Stimulated activated CD8-positive, alpha-beta memory T cell treated with anti-CD3 and anti-CD28 coated beads, Interleukin-4, amount 100 ng/mL, for 4 hours (primary cell): ENCODE measurements around the gene CYP1A1.

Experiments used
- DNase-seq, 2 donors: peaks; one replicate each; pipeline ENCODE4 v3.0.0-alpha.2; 2020; ENCODE audit warnings: low read depth in 2 of 2, low spot score in 1 of 2

CYP1A1 gene

DNA sequence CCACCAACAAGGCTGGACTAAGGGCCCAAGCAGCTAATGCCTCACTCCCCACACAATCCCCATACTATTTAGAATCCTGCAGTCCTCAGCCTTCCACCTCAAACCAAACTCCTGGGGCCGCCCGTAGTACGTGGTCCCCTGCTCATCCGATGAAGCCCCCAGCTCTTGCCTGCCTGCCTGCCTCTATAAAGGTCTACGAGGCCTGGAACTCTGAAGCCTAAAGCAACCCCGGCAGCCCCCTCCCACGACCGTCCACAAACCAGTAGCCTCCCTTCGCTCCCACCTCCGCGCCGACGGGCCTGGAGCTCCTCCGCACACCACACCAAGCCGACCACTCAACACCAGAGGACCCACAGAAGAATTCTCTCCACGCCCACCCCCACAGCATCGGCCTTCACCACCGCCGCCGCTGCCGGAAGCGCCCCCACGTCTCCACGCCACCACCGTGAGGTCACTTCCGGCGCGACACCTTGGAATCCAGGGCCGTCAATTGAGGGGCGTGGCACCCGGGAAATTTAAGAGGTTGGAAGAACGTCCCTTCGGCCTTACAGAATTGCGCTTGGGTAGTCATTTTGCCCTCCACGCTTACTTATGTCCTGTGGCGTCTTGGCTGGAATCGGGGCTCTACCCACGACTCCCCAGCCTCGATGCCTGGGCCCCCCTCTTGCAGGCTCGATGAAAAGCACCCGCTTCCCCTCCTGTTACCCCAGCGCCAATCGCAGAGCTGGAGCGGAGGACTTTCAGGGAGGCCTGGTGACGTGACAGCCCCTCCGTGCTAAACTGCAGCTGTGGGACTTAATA lies 29.5 kb downstream of the CYP1A1 start, which contains the start of gene EDC3:
TSS of gene EDC3 (minus strand) at position 428 of the 801 bp plus-strand sequence. CDS start 20,900 bp downstream, outside the sequence.
- peak; percentile 76 to 78 for DNase-seq

DNA sequence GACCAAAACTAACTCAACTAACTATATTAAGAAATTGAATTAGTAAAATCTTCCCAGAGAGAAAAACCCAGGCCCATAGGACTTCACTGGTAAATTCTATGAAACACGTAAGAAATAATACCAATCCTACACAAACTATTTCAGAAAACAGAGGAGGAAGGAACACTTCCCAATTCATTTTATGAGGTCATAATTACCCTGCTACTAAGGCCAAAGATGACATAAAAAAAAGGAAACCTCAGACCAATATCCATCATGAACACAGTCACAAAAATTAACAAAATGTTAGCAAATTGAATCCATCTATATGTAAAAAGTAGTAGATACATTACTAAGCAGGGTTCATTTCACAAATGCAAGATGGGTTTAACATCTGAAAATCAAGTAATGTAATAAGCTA lies 33.0 kb downstream of the CYP1A1 start:
- no peak for DNase-seq

- no peak for DNase-seq
These were observed 41.6 kb downstream of the CYP1A1 start for GRCh38 chr15:74683758-74684157.

- DNase-seq = no peak
These were observed 42.4 kb downstream of the CYP1A1 start for GRCh38 chr15:74682954-74683353.

DNA sequence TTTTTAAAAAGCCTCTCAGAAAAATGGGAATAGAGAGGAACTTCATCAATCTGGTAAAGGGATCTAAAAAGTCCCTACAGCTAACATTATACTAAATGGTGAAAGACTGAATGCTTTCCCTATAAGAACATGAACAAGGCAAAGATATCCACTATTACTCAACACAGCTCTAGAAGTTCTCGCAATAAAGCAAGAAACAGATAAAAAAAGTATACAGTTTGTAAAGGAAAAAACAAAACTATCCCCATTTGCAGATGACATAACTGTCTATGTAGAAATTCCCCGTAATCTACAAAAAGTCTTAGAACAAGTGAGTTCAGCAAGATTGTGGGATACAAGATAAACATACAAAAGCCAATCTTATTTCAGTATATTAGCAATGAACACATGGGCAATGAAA lies 44.9 kb downstream of the CYP1A1 start:
- no peak for DNase-seq

DNA sequence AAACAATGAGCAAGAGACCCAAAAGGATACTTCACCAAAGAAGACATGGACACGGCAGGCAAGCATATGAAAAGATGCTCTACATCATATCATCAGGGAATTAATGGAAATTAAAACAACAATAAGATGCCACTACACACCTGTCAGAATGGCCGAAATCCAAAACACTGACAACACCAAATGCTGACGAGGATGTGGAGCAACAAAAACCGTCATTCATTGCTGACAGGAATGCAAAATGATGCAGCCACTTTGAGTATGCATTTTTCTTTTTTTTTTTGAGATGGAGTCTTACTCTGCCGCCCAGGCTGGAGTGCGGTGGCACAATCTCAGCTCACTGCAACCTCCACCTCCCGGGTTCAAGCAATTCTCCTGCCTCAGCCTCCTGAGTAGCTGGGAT lies 48.5 kb downstream of the CYP1A1 start:
- no peak for DNase-seq

DNA sequence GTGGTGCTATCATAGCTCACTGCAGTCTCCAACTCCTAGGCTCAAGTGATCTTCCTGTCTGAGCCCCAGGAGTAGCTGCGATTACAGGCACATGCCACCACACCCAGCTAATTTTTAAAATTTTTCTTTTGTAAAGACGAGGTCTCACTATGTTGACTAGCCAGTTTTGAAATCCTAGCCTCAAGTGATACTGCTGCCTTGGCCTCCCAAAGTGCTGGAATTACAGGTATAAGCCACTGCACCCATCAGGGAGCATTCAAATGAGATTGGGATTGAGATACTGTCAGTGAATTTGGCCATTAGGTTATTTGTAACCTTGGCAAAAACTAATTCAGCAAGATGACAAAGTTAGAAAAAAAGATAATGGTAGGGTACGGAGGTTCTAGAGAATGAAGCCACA lies 51.2 kb downstream of the CYP1A1 start:
- no peak for DNase-seq

DNA sequence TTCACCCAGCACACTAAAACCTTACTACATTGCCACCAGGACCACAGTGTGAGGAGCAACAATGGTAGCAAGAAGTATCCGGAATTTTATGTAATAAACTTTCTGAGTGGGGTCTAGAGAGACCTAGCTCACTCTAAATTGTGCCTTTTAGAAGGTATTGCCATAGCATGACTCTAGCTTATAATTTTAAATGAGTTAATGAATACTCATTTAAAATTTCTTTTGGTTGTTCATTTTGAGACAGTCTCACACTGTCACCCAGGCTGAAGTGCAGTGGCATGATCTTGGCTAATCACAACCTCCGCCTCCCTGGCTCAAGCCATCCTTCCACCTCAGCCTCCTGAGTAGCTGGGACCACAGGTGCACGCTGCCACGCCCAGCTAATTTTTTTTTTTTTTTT lies 55.7 kb downstream of the CYP1A1 start:
- DNase-seq = no peak
